Activated naive CD4-positive, alpha-beta T cell treated with anti-CD3 and anti-CD28 coated beads, Interleukin-2, amount 50 U/mL, for 24 hours (primary cell): ENCODE results near the gene ZNF341.

Source experiments
- H3K27ac Mint-ChIP-seq: one replicate; pipeline ENCODE4 v1.8.0; 2021; ENCODE audit warnings: mild to moderate bottlenecking, mixed read lengths
- H3K27me3 Mint-ChIP-seq: one replicate; pipeline ENCODE4 v1.8.0; 2021; ENCODE audit warnings: mixed read lengths
- H3K36me3 Mint-ChIP-seq: one replicate; pipeline ENCODE4 v1.8.0; 2021; ENCODE audit warnings: mixed read lengths
- H3K4me1 Mint-ChIP-seq: one replicate; pipeline ENCODE4 v1.8.0; 2021; ENCODE audit warnings: mixed read lengths
- H3K4me3 Mint-ChIP-seq: one replicate; pipeline ENCODE4 v1.8.0; 2021; ENCODE audit warnings: mild to moderate bottlenecking, mixed read lengths
- H3K9me3 Mint-ChIP-seq: one replicate; pipeline ENCODE4 v1.8.0; 2021; ENCODE audit warnings: mixed read lengths

The ZNF341 gene

DNA sequence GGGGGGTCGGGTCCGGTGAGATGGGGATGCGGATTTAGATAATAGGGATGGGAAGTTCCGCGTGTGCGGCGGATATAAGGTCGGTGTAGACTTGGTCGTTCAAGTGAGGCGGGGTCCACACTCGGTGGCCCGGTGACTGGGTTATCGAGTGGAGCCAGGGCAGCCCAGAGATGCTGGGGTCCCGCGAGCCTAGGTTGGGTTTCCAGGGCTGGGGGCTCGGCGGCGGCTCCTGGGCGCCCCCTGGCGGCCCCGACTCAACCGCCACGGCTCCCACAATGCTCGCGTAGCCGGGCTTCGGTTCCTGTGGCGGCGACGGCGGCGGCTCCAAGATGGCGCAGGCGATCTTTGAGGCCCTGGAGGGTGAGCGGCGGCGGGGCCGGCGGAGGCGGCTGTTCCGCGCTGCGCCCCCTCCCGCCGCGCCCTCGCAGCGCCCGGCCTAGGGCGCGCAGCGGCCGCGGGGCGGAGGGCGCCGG lies at the start of gene ZNF341:
ZNF341 (plus strand) TSS at position 304 of the 473 bp plus-strand sequence; CDS start at position 330, 26 bp downstream.
- Mint-ChIP-seq H3K36me3 (peaks cover 4% of the 10 kb centered on the region), H3K9me3 (peaks cover 3% of the 10 kb centered on the region), H3K27ac (peak within 1 kb of the TSS; percentile 93), H3K4me3 (peak within 1 kb of the TSS; percentile 87), H3K27me3 (no peaks in the 10 kb centered on the region), H3K4me1 (peaks cover 25% of the 10 kb centered on the region)

DNA sequence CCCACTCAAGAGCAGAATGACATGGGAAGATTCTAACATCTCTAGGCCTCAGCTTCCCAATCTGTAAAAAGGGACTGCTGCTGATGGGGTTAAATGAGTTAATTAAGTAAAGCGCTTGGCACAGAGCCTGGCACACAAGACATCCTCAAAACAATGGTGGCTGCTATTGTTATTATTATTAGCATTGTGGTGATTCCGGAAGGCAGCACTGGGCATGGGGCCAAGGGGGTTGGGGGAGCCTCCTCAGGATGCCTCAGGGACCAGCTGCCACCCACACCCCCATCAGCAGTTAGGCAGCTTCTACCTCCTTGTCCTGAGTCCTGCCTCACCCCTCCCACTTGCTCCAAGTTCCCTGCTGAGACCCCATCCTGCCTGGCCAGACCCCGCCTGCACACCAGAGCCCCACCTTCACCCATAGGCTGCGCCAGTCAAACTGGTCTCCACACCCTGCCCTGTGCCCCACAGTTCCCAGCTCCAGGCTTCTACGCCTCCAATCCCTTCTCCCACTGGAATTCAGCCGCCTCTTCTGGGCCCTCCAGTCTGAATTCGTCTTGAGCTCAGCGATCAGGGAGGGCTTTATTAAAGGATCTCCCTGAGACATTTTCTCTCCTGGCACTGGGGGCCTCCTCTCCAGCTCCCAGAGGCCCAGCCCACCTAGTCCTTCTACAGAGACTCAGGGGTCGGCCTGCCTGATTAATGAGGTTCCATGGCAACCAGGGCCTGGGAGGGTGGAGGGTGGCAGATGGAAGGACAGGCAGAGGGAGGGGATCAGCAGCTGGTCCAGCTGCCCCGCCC lies 47.1 kb upstream of the ZNF341 start:
- Mint-ChIP-seq H3K27ac (peak overlapping the region; percentile 35), H3K9me3 (no peaks in the 10 kb centered on the region), H3K4me1 (peaks cover 45% of the 10 kb centered on the region), H3K27me3 (no peaks in the 10 kb centered on the region), H3K4me3 (peak overlapping the region; percentile 84), H3K36me3 (no peaks in the 10 kb centered on the region)

DNA sequence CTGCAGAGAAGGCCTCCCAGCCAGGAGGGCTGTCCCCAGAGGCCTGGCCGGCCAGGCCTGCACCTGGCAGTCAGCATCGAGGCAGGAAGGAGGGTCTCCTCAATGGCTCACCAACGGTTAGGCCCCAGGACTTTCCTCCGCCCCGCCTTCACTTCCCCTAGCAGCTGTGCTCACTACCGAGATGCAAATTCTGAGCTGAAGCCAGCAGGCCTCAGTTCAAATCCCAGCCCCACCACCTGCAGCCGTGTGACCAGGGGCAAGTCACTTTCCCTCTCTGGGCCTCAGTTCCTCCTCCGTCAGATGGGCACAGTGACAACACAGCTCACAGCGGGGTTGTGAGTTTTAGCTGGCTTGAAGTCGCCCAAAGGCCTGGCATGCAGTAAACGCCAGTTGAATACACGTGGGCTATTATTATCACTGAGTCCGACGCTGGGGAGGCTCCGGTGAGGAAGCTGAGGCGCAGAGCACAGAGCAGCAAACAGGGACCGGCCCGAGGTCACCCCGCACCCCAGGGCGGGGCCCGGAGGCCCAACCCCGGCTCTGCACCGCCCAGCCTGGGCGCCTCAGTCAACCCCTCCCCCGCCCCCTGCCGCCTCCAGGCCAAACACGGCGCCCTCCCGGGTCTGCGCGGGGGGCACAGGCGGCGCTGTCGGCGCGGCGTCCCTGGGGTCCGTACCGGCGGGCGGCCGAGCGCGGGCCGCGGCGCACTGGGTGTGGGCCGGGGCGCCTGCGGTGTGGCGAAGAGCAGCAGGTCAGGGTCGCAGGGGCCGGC lies 46.3 kb upstream of the ZNF341 start:
- H3K27ac Mint-ChIP-seq: peak overlapping the region; percentile 35
- peaks cover 50% of the 10 kb centered on the region for H3K4me1 Mint-ChIP-seq
- H3K4me3 Mint-ChIP-seq: peak overlapping the region; percentile 84
- H3K27me3 Mint-ChIP-seq: no peaks in the 10 kb centered on the region
- no peaks in the 10 kb centered on the region for H3K36me3 Mint-ChIP-seq
- no peaks in the 10 kb centered on the region for H3K9me3 Mint-ChIP-seq

DNA sequence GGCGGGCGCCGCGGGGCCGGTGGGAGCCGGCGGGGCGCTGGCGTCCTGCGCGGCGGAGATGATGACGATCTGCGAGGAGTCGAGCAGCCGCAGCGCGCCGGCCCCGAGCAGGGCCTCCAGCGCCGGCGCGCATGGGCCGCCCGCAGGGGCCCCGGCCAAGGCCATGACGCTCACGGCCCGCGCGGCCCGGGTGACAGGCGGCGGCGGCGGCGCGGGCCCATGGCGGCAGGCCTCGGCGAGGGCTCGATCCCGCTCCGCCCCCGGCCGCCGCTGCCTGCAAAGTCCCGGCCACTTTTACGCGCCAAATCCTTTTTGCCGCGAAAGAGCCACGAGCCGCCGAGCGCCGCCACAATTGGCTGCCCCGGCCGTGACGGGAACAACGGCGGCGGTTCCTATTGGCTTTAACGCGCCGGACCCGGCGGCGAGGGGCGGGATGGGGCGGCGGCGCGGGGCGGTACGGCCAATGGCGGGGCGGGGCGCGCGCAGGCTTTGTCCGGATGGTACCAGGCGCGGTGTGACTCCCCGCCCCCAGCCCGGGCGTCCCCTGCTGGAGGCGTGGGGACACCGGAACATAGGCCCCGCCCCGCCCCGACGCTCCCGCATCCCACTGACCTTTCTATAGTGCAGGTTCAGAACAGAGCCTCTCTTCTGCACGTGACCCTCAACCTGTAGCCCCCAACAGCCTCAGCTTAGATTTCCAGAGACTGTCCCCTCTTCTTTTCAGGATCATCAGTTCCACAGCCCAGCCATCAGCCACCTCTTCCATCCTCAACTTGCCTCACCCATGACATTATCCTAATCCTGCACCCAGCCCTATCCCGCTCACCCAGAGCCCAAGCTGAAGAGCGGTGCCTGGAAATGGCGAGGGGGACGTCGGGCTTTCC lies 45.5 kb upstream of the ZNF341 start, which contains the start of gene E2F1:
E2F1 (minus strand) TSS at position 286 of the 884 bp plus-strand sequence; CDS start at position 165, 121 bp downstream.
- Mint-ChIP-seq H3K4me1 (peaks cover 49% of the 10 kb centered on the region), H3K4me3 (peak within 1 kb of the TSS; percentile 84), H3K27me3 (no peaks in the 10 kb centered on the region), H3K27ac (peak within 1 kb of the TSS; percentile 81), H3K36me3 (no peaks in the 10 kb centered on the region), H3K9me3 (no peaks in the 10 kb centered on the region)

DNA sequence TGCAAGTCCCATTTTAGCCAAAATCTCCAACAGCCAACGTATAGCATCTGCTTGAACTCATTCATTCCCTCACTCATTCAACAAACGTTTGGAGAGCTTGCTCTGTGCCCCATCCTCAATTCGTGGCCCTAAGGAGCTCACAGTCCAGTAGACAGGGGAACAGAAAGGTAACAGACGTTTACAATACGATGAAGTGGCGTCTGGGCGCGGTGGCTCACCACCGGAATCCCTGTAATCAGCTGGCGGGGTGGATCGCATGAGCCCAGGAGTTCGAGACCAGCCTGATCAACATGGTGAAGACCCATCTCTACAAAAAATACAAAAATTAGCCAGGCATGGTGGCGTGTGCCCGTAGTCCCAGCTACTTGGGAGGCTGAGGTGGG lies 44.8 kb upstream of the ZNF341 start:
- Mint-ChIP-seq H3K27ac (peak overlapping the region; percentile 81), H3K9me3 (no peaks in the 10 kb centered on the region), H3K36me3 (no peaks in the 10 kb centered on the region), H3K27me3 (no peaks in the 10 kb centered on the region), H3K4me3 (peak overlapping the region; percentile 82), H3K4me1 (peaks cover 46% of the 10 kb centered on the region)

DNA sequence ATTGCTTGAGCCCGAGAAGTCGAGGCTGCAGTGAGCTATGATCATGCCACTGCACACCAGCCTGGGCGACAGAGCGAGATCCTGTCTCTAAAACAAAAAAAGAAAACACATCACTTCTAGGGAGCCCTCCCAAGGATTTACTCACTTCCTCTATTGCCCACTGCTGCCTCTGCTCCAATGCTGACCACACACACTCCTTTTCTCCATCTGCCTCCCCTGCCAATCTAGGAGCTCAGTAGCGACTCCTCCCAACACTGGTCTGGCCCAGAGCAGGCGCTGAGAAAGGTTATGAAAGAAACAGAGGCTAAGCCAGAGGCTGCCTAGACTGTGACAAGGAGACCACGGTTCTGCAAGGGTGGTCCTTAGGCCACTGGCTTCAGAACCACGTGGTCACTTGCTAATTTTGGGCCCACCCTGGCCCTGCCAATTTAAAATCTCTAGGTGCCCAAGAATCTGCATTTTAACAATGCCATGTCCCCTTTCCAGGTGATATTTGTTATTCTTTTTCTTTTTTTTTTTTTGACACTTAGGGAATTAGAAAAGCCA lies 44.4 kb upstream of the ZNF341 start:
- H3K27ac Mint-ChIP-seq: peak overlapping the region; percentile 70
- H3K9me3 Mint-ChIP-seq: no peaks in the 10 kb centered on the region
- H3K4me1 Mint-ChIP-seq: peaks cover 45% of the 10 kb centered on the region
- no peak overlapping the region for H3K4me3 Mint-ChIP-seq
- H3K36me3 Mint-ChIP-seq: no peaks in the 10 kb centered on the region
- no peaks in the 10 kb centered on the region for H3K27me3 Mint-ChIP-seq

DNA sequence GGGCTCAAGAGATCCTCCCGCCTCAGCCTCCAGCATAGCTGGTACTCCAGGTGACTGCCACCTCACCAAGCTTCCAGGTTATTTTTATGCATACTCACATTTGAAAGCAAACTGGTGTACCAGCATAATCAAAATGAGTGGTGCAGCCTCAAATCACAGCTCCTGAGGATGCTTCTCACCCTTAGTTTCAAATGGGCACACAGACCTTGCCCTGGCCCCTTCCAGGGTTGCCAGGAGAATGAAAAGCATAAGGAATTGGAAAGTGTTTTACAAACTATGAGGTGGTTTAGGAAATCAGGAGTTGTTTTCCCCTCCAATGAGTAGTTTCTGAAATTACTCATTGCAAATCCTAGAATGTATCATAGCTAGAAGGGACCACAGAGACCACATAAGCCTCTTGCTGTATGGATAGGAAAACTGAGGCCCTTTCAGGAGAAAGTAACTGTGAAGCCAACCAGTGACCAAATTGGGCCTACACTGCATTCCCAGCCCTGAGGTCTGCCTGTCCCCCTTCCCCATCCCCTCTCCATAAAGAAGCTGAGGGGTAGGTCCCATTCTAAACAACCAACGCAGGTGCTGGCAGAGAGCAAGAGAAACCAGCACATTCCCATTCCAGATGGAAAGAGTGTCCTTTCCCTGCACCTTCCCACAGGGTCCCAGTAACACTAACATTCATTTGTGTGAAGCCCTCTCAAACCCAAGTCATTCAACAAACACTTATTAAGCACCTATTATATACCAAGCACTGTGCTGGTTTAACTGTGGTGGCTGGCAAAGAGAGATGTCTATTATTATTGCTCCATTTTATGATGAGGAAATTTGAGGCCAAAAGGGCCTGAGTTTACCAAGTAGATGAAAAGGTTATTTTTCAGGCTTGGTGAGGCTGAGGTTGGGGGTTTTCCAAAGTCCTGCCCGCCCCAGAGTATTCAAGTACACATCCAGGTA lies 43.5 kb upstream of the ZNF341 start:
- no peak overlapping the region for H3K4me3 Mint-ChIP-seq
- peaks cover 45% of the 10 kb centered on the region for H3K4me1 Mint-ChIP-seq
- no peaks in the 10 kb centered on the region for H3K36me3 Mint-ChIP-seq
- peak overlapping the region; percentile 78 for H3K27ac Mint-ChIP-seq
- H3K27me3 Mint-ChIP-seq: no peaks in the 10 kb centered on the region
- H3K9me3 Mint-ChIP-seq: no peaks in the 10 kb centered on the region

DNA sequence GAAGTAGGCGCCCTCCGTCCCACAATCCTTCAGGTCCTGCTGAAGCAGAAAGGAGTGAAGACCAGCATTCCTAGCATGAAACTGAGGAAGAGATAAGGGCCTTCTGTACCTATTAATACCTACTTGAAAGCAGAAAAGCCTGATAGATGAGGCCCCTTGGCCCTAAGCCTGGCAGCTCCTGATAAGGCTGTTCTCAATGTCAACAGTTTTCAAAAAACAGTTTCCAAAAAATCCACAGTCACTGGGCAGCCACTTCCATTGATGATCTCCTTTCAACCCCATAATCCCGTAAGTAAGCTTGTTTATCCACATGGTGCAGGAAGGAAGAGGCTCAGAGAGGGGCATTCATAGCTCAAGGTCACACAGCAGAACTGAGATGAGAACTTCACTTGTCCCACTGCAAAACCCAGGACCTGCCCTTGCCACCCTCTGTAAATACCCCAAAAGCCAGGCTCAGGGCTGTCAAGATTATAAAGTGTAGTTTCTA lies 42.8 kb upstream of the ZNF341 start:
- peak overlapping the region; percentile 17 for H3K4me3 Mint-ChIP-seq
- peak overlapping the region; percentile 78 for H3K27ac Mint-ChIP-seq
- no peaks in the 10 kb centered on the region for H3K27me3 Mint-ChIP-seq
- H3K4me1 Mint-ChIP-seq: peaks cover 45% of the 10 kb centered on the region
- H3K9me3 Mint-ChIP-seq: no peaks in the 10 kb centered on the region
- no peaks in the 10 kb centered on the region for H3K36me3 Mint-ChIP-seq

DNA sequence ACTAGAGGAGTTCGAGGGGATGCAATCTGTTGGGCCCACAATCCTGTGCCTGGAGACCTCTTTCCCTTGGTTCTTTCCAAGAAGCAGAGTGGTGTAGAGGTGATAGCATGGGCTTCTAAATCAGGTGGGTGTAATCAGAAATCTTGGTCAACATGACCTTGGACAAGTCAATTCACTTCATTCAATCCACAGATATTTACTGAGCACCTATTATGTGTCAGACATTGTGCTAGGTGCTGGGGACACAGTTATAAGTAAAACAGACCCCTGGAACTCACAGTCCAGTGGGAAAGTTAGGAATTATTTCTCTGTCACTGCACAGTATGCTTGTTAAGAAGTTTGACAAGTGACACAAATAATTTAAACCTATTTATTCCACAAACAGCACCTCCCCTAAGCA lies 42.3 kb upstream of the ZNF341 start:
- Mint-ChIP-seq H3K27me3 (no peaks in the 10 kb centered on the region), H3K4me3 (peak overlapping the region; percentile 73), H3K4me1 (peaks cover 45% of the 10 kb centered on the region), H3K36me3 (no peaks in the 10 kb centered on the region), H3K27ac (no peak overlapping the region), H3K9me3 (no peaks in the 10 kb centered on the region)

DNA sequence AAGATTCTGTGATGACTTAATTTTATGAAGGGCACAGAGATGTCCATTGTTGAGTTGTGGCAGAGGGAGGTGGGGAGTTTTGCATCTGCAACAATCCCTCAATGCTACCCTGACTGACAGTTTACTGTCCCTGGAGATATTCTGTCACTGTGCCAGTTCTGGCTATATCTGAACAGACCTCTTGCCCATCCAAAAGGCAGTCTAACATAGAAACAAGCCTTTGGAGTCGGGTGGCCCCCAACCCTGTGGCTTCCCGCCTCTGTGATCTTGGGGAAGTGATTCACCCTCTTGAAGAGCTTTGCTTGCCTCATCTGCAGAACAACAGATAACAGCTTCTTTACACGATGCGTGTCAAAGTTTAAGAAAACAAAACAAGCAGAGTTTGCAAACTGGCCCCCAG lies 41.8 kb upstream of the ZNF341 start:
- Mint-ChIP-seq H3K36me3 (no peaks in the 10 kb centered on the region), H3K9me3 (no peaks in the 10 kb centered on the region), H3K4me1 (peaks cover 42% of the 10 kb centered on the region), H3K27me3 (no peaks in the 10 kb centered on the region), H3K27ac (peak overlapping the region; percentile 65), H3K4me3 (peak overlapping the region; percentile 73)

DNA sequence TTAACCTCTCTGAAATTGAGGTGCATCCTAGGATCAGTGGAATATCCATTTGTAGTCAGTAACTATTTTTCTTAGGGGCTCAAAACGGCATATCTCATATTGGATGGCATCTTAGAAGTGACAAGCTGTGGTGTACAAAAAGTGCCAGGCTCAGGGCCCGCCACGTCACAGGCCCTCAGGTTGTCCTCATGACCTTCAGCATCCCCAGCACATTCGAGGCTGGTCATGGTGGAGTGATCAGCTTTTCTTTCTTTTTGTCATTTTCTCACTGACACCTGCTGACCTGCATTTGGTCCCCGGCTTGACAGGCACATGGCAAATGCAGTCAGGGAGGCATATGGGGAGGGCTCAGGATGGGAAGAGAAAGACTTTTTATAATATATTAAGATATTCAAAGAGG lies 38.5 kb upstream of the ZNF341 start:
- Mint-ChIP-seq H3K27ac (no peak overlapping the region), H3K4me3 (no peak overlapping the region), H3K27me3 (no peaks in the 10 kb centered on the region), H3K36me3 (no peaks in the 10 kb centered on the region), H3K9me3 (no peaks in the 10 kb centered on the region), H3K4me1 (peaks cover 26% of the 10 kb centered on the region)

DNA sequence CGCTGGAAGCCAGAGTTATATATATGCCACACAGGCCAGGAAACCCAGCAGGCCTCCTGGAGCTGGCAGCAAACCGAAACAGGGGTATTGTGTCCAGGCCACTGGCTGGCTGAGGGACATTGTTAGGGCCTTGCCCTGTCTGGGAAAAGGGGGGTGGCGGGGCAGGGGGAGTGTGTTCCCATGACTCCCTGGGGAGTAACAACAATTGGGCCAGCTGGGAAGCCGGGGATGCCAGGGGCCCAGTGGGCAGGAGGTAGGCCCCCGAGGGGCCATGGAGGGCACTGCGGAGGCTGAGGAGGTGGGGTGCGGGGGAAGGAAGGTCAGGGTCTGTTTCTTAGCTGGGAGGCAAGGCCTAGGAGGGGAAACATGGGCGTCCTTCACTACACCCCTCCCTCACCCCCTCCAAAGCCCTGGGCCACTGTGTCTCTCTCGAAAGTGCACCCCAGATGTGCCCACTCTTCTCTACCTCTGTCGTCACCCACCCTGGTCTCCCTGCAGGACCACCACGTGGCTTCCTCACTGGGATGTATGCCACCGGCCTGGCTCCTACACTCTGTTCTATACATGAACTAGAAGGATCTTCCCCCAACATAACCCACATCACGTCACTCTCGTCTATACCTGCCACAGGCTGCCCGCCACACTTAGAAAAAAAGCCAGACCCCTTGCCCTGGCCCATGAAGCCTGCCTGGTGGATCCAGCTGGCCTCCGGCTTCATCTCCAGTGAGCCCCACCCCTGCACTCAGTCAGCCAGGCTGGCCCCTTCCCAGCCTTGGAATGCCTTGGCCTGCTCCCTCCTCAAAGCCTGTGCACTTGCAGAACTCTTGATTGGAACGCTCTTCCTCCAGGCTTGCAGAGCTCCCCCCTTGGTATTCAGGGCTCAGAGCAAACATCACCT lies 37.8 kb upstream of the ZNF341 start:
- Mint-ChIP-seq H3K4me1 (peaks cover 19% of the 10 kb centered on the region), H3K36me3 (no peaks in the 10 kb centered on the region), H3K27me3 (no peaks in the 10 kb centered on the region), H3K9me3 (no peaks in the 10 kb centered on the region), H3K27ac (no peak overlapping the region), H3K4me3 (no peak overlapping the region)

DNA sequence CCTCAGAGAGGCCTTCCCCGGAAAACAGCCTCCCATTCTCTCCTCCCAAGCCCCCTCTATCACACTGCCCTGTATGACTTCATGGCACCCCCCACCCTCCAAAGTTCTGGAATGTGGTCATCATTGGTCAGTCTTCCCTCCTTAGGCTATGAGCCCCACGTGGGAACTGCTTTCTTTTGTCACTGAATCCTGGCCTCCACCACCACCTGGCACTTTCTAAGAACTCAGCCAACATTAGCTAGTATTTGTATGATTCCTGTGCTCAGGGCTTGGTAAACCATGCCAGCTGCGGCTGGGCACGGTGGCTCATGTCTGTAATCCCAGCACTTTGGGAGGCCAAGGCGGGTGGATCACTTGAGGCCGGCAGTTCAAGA lies 37.2 kb upstream of the ZNF341 start:
- H3K4me1 Mint-ChIP-seq: peaks cover 13% of the 10 kb centered on the region
- H3K27ac Mint-ChIP-seq: no peak overlapping the region
- no peaks in the 10 kb centered on the region for H3K27me3 Mint-ChIP-seq
- no peak overlapping the region for H3K4me3 Mint-ChIP-seq
- H3K9me3 Mint-ChIP-seq: no peaks in the 10 kb centered on the region
- no peaks in the 10 kb centered on the region for H3K36me3 Mint-ChIP-seq
